Adipose tissue (tissue), 3 donors: ENCODE data around the gene ZNF32. TPM values are rescaled to one million over a fixed set of nuclear protein-coding genes. Genes with fewer than 3 reads are reported as not detected.
"Not testable (repeated sequence)": the region's sequence is repeated elsewhere in the genome, so short reads cannot be mapped to it uniquely, and the experiment has no call there.

Experiments
- H3K27ac ChIP-seq: one replicate; pipeline ENCODE4 v1.5.1; 2013; ENCODE audit warnings: low read depth, low read length
- WGBS, 3 donors: extraction: QIAGEN DNeasy Blood & Tissue Kit; methylation state at CpG; one replicate each; pipeline ENCODE4 v1.1.7; 2013; 5-methylcytosine and 5-hydroxymethylcytosine counted together
- polyA plus RNA-seq, 3 donors: library from polyadenylated mRNA; stranded (reverse); fragments of 200-250 nt; gene quantifications; one replicate each; pipeline ENCODE4 v1.2.3, GENCODE V29; 2013
- donor health status: healthy with polysubstance abuse.
- donor health status: Bipolar disorder and iron deficiency.
- donor health status: healthy.

The ZNF32 gene
- polyA plus RNA-seq, 3 donors = 28.8 to 50.0 (median 30.0) TPM

DNA sequence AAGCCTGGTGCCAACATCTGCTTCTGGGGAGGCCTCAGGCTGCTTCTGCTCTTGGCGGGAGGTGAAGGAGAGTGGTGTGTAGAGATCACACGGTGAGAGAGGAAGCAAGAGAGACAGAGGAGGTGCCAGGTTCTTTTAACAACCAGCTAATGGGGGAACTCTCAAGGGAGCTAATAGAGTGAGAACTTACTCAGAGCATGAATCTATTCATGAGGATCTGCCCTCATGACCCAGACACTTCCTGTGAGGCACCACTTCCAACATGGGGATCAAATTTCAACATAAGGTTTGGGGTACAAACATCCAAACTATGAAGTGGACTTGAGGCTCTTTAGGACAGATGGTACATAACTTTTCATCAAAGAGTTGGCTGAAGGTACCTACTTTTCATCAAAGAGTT, 5.1 kb upstream of the ZNF32 start:
- H3K27ac ChIP-seq = no peak overlapping the region
- 52 to 68% (median 60%) methylated on average over 2 of the region's 2 CpGs for WGBS, 3 donors

DNA sequence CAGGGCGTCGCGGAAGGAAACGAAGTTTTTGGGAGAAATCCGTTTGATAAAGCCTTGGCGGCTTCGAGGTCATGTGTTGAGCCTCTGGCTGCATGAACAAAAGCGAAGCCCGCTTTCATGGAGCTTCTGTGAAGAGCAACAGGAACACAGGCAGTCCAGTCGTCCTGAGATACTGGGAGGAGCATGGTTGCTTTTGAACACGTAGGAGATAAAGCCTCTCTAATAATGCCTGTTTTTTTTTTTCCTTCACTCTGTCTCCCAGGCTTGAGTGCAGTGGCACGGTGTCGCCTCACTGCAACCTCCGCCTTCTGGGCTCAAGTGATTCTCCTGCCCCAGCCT, 473 bp upstream of the ZNF32 start:
- no peak overlapping the region for H3K27ac ChIP-seq
- WGBS, 3 donors = 20 to 25% (median 25%) methylated on average over 14 of the region's 14 CpGs

DNA sequence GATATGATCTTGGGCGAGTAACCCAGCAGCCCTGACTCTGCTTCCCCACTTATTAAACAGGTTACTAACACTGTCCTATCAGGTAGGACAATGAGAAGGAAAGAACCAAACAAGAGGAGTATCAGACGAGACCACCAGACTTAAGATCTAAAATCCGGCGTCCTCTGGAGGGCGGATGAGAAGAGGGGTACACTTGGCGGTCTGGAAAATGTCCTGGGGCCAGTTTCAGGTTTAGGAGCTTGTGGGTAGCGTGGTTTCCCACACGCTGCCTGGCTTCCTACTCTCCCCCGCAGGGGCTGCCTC, 635 bp downstream of the ZNF32 start:
- H3K27ac ChIP-seq = no peak overlapping the region
- WGBS, 3 donors = 39 to 48% (median 40%) methylated on average over 9 of the region's 9 CpGs

DNA sequence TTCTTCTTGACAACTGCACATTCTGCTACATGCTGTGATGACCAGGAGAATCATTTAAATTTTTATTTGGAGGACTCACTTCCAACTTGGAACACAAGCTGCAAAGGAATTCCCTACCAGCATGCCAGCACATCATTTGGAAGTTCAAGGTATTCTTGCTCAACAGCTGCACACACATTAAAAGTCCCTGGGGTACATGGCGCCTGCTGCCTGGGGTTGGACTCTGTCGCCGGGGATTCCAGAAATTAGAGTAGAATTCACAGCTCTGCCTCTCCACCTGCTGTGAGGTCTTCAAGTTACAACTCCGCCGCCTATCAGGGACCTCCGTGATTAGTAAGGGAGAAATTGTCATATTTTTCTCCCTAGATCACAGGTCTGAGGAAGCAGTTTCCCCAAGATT, 1.1 kb downstream of the ZNF32 start:
- WGBS, 3 donors = 89 to 99% (median 95%) methylated on average over 6 of the region's 6 CpGs

DNA sequence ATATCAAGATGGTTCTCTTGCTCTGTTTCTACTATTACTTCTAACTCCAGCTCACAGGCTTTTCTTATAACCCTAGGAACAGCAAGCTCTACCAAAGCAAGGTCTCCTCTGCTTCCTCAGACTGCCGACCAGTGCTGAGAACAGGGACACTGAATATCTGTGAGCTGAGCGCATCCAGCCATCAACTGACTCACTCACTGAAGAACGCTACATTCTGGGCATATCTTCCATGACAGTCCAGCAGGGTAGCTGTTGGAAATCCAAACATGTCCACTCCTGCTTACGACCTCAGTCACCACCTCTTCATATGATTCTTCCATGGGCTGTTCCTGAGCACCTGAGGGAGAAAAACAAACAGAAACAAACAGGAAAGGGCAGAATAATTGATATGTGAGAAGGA, 2.8 kb downstream of the ZNF32 start:
- WGBS, 3 donors = 96 to 98% (median 97%) methylated on average over 4 of the region's 4 CpGs

More for the DNA sequence above, 1.1 kb downstream of the ZNF32 start:
- no peak overlapping the region for H3K27ac ChIP-seq

DNA sequence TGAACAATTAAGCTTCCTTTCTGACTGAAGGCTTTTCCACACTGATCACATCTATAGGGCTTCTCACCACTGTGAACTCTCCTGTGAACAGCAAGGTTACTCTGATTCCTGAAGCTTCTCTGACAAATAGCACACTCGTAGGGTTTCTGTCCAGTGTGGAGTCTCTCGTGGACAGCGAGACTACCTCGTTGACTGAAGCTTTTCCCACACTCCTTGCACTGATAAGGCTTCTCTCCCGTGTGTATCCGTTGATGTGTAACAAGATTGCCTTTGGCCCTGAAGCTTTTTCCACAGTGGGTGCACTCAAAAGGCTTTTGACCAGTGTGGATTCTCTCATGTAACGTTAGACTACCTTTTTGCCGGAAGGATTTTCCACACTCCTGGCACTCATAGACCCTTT, 4.4 kb downstream of the ZNF32 start:
- 97 to 99% (median 98%) methylated on average over 8 of the region's 8 CpGs for WGBS, 3 donors
- H3K27ac ChIP-seq = no peak overlapping the region

More for the DNA sequence above, 2.8 kb downstream of the ZNF32 start:
- no peak overlapping the region for H3K27ac ChIP-seq

DNA sequence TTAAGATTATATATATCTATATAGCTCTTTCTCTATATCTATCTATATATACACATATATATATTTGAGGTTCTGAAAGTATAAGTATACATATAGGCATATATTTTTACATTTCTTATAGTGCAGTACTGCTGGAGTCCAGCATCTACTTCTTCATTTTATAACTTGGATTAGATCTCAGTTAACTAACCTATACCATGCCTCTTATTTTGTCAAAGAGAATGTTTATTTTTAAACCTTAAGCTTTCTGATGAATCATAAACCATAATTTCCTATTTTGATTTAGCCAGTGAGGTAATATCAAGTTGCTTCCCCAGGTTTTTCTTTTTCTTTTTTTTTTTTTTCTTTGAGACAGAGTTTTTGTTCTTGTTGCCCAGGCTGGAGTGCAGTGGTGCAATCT, 8.1 kb downstream of the ZNF32 start:
- H3K27ac ChIP-seq = no peak overlapping the region

DNA sequence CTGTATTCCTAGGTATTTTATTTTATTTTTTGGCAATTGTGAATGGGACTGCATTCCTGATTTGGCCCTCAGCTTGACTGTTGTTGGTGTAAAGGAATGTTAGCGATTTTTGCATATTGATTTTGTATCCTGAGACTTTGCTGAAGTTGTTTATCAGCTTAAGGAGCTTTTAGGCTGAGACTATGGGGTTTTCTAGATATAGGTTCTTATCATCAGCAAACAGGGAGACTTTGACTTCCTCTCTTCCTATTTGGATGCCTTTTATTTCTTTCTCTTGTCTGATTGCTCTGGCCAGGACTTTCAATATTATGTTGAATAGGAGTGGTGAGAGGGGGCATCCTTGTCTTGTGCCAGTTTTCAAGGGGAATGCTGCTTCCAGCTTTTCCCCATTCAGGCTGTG, 12.9 kb downstream of the ZNF32 start:
- not testable (repeated sequence) for H3K27ac ChIP-seq
- 54 to 69% (median 64%) methylated on average over 1 of the region's 1 CpG for WGBS, 3 donors

DNA sequence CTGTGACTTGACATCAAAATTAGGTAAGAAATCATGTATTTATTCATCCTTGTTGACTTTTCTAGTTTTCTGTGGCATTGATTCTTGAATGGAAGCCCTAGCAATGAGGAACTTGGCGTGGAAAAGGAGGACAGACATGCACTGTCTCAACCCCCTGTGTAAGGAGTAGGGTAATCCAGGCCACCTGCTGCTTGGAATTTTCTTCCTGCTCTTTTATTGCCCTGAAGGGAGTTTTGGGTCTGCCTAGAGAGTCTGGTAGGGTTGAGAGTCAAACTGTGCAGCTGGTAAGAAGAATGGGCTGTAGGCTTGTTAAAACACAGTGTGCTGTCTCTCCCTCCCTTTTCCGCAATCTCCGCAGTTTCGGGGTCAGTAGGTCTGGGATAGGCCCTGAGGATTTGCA, 19.7 kb downstream of the ZNF32 start:
- WGBS, 3 donors = 88 to 96% (median 94%) methylated on average over 4 of the region's 4 CpGs
- no peak overlapping the region for H3K27ac ChIP-seq

DNA sequence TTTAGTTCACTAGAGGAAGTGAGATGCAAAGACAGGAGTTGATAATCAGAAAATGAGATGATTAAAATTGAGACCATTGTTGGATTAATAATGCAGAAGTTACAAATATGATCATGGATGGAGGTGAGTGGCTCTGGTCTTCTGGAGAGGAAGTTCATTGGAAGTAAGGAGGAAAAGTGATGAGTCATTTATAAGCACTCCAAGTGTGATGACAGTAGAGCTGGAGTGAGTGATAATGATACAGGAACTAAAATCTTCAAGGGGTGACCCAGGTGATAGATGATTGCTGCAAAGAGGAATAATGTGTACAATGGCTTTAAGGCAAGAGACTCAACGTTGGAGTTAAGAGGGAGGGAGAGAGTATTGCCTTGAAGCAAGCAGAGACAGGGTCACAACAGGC, 20.7 kb downstream of the ZNF32 start:
- WGBS, 3 donors = 41 to 53% (median 52%) methylated on average over 1 of the region's 1 CpG
- no peak overlapping the region for H3K27ac ChIP-seq

DNA sequence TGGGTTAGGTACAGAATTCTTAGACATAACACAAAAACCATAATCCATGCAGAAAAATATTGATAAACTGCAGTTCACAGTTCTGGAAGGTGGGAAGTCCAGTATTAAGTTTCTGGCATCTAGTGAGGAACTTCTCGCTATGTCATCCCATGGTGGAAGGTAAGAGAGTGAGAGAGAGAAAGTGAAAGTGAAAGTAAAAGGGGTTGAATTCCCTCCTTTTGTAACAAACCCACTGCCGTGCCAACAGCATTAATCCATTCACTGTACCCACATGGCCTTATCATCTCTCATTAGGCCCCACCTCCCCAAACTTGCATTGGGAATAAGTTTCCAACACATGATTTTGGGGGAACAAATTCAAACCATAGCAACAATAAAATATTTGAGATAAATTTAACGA, 25.3 kb downstream of the ZNF32 start:
- no peak overlapping the region for H3K27ac ChIP-seq
- WGBS, 3 donors = 44 to 68% (median 52%) methylated on average over 3 of the region's 3 CpGs

DNA sequence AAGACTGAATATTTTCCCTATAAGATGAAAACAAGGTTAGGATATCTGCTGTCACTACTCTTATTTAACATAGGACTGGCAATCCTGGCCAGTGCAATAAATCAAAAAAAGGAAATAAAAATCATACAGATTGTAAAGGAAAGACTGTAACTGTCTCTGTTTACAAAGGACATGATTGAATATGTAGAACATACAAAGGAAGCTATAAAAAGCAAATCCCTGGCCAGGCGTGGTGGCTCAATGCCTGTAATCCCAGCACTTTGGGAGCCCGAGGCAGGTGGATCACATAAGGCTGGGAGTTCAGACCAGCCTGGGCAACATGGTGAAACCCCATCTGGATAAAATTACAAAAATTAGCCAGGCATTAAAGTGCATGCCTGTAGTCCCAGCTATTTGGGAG, 26.6 kb downstream of the ZNF32 start:
- 58 to 78% (median 65%) methylated on average over 2 of the region's 2 CpGs for WGBS, 3 donors
- no peak overlapping the region for H3K27ac ChIP-seq

DNA sequence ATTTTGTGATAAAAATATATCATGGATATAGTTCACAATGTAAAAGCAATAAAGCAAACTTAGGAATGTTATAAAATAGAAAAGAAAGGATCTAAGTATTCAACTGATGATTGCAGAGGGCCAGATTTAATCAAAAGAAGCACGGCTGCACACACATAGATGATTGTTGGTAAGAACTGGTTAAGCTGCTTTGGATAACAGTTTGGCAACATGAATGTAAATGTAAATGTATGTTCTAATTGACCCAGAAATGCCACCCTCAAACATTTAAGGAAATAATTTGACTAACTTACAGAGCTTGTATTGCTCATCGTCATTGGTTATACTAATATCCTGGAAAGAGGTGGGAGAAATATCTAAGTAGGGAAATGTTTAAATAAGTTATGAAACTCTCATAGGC, 29.3 kb downstream of the ZNF32 start:
- 94 to 95% (median 95%) methylated on average over 2 of the region's 2 CpGs for WGBS, 3 donors
- no peak overlapping the region for H3K27ac ChIP-seq

DNA sequence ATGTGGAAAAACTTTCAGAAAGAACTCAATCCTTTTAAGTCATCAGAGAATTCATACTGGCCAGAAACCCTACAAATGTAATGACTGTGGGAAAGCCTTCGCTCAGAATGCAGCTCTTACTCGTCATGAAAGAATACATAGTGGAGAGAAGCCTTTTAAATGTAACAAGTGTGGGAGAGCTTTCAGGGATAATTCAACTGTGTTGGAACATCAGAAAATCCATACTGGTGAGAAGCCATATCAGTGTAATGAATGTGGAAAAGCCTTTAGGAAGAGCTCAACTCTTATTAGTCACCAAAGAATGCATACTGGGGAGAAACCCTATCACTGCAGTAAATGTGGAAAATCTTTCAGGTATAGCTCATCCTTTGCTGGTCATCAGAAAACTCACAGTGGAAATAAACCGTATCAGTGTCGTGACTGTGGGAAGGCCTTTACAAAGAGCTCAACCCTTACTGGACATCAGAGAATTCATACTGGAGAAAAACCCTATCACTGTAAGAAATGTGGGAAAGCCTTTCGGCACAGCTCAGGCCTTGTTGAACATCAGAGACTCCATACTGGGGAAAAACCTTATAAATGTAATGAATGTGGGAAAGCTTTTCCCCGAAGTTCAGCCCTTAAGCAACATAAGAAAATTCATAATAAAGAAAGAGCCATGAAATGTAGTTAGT, 31.8 kb downstream of the ZNF32 start:
- H3K27ac ChIP-seq = no peak overlapping the region
- WGBS, 3 donors = 88 to 98% (median 92%) methylated on average over 6 of the region's 6 CpGs

DNA sequence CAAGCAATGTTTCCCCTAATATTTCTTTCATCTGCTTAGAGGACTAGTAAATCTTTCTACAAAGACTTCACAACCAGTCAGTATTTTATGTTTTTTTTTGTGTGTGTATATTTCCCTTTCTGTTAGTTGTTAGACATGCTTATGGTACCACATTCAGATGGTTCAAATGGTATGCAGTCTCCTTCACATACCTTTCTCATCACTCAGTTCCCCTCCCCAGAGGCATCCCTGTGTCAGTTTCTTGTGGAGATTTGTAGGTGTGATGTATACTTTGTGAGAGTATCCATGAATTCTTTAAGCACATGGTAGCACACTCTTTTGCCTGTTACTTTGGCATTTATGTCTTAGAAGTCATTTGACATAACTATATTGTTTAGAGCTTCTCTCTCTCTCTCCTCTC, 38.0 kb downstream of the ZNF32 start:
- no peak overlapping the region for H3K27ac ChIP-seq

DNA sequence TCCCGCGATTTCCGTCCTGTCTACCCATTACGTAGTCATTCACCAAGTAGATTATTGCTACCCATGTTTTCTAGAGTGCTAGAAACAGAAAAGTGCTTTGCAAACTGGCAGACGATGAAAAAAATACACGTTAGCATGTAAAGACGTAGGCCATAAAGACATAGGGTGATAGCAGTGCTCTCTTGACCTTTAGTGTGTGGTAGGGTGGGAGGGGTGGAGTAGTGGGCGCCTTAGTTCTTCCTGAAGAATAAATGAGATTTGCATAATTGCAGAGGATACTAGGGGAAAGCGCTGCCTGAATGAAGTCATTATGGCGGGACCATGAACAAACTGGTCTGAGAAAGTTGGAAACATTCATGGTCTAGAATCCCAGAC, 41.5 kb downstream of the ZNF32 start:
- H3K27ac ChIP-seq = no peak overlapping the region
- 59 to 83% (median 80%) methylated on average over 10 of the region's 10 CpGs for WGBS, 3 donors

DNA sequence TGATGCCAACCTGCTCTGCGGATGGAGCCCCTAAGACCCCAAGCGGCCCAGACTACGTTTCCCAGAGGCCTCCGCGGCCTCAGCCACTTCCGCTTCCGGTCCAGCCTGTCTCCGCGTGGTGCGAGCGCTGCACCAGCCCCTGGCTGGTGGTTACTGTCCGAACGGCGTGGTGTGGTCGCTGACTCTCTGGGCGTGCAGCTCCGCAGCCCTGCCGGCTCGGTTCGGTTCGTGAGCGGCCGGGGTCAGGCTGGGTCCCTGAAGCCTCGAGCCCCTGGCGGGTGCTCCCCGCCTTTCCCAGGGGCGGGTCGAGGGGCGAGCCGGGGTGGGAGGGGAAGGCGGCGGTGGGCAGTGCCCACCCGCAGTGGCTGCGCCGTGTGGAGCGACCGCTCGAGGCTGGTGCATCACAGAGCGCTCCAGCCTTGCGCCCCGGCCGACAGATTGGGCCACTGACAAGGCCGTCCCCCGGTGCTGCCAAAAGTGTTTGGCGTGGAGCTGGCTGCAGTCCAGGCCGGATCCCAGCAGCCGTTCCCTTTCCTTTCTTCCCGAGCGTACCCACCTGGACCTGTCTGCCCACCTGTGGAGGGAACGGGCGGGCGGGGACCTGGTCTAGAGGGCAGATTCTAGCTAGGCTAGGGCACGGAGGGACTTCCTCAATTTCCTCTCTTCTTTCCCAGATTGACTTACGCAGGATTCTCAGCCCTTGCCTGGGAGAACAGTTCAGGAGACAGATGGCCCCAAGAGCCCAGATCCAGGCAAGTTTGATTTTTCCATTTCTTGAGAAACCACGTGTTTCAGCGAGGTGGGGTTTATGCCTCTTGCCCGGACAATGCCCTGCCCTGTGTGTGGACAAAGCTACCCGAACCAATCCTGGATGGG, 42.1 kb downstream of the ZNF32 start, which contains the start of gene ZNF485:
ZNF485 (plus strand) TSS at position 116 of the 876 bp plus-strand sequence; CDS start at position 729, 613 bp downstream.
- no peak within 1 kb of the TSS for H3K27ac ChIP-seq

DNA sequence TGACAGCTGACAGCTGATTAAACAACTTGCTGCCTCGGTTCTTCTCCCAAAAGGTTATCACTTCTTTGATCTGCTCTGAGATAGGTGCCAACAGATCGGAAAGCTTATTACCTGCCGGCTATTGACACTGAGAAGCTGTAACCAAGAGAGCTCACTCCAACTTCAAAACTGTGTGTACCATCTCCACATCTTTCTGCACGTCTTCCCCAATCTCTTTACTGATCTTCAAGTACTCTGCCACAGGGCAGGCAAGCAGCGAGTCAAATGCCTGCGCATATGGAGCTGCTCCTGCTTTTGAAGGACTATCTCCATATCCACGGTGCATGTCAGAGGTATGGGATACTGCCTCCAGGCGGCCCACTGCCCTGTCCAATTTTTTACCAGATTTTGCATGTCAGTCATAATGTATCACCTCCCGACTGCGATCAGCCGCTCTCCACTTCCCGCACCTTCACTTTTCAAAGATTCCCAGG, 42.8 kb downstream of the ZNF32 start:
- 45 to 59% (median 58%) methylated on average over 12 of the region's 12 CpGs for WGBS, 3 donors
- no peak overlapping the region for H3K27ac ChIP-seq

More for the DNA sequence above, 42.1 kb downstream of the ZNF32 start, which contains the start of gene ZNF485:
- 1 to 3% (median 2%) methylated on average over 57 to 58 of the region's 58 CpGs for WGBS, 3 donors

DNA sequence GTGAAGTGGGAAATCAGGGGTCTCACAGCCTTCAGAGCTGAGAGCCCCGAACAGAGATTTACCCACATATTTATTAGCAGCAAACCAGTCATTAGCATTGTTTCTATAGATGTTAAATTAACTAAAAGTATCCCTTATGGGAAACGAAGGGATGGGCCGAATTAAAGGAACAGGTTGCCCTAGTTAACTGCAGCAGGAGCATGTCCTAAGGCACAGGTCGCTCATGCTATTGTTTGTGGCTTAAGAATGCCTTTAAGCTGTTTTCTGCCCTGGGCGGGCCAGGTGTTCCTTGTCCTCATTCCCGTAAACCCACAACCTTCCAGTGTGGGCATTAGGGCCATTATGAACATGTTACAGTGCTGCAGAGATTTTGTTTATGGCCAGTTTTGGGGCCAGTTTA, 47.1 kb downstream of the ZNF32 start:
- not testable (repeated sequence) for H3K27ac ChIP-seq
- WGBS, 3 donors = 87 to 88% (median 87%) methylated on average over 6 of the region's 6 CpGs

DNA sequence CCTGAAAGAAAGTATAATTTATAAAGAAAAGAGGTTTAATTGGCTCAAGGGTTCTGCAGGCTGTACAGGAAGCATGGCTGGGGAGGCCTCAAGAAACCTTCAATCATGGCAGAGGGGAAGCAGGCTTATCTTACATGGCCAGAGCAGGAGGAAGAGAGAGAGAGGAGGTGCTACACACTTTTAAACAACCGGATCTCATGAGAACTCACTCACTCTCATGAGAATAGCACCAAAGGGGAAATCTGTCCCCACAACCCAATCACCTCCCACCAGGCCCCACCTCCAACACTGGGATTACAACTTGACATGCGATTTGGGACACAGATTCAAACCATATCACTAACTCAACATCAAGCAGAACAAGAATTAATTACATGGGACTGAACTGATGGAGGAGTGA, 49.3 kb downstream of the ZNF32 start:
- no peak overlapping the region for H3K27ac ChIP-seq
- WGBS, 3 donors = 61 to 87% (median 72%) methylated on average over 2 of the region's 2 CpGs
